Tibial nerve (tissue), 4 donors: ENCODE data around the gene MRPL27. TPM values are rescaled to one million over a fixed set of nuclear protein-coding genes. Genes with fewer than 3 reads are reported as not detected.

ENCODE experiments used
- DNase-seq, 2 donors: peaks; one replicate each; pipeline ENCODE4 v3.0.0-alpha.2; 2019; ENCODE audit warnings: low spot score in 2 of 2
- H3K27ac ChIP-seq, 4 donors: fragments of 200-600 bp; sonication (generic) in 3 of 4; one replicate each; pipeline ENCODE4 v1.5.1; 2017 to 2019; ENCODE audit warnings: mild to moderate bottlenecking in 1 of 4
- H3K27me3 ChIP-seq, 2 donors: fragments of 200-600 bp; sonication (generic) in 1 of 2; one replicate each; pipeline versions ENCODE4 v1.5.1 to v1.6.0; 2017 to 2019
- H3K36me3 ChIP-seq, 3 donors: fragments of 200-600 bp; sonication (generic); one replicate each; pipeline ENCODE4 v1.5.1; 2018 to 2019
- H3K4me1 ChIP-seq, 4 donors: fragments of 200-600 bp; sonication (generic) in 3 of 4; one replicate each; pipeline ENCODE4 v1.5.1; 2017 to 2019
- H3K4me3 ChIP-seq, 4 donors: fragments of 200-600 bp; sonication (generic) in 3 of 4; one replicate each; pipeline ENCODE4 v1.5.1; 2017 to 2019; ENCODE audit warnings: mild to moderate bottlenecking in 1 of 4, moderate library complexity in 1 of 4
- H3K9me3 ChIP-seq, 4 donors: fragments of 200-600 bp; sonication (generic) in 3 of 4; one replicate each; pipeline ENCODE4 v1.5.1; 2017 to 2019
- CTCF ChIP-seq, 5 experiments: fragments of 200-600 bp in 3 of 5; fragments of 450-650 bp in 2 of 5; sonication (generic) in 3 of 5; IDR thresholded peaks; one replicate each; pipeline ENCODE4 v1.5.1; 2016 to 2019; ENCODE audit warnings: antibody characterized with exemption in 5 of 5, mild to moderate bottlenecking in 3 of 5, moderate library complexity in 2 of 5
- EP300 ChIP-seq, 2 donors: sonication (generic); formaldehyde crosslinking; IDR thresholded peaks; one replicate each; pipeline ENCODE4 v1.6.1; 2017; ENCODE audit warnings: antibody characterized with exemption in 2 of 2, mild to moderate bottlenecking in 1 of 2
- POLR2A ChIP-seq, 2 donors: fragments of 450-650 bp; IDR thresholded peaks; one replicate each; pipeline ENCODE4 v1.6.1; 2017; ENCODE audit warnings: antibody characterized with exemption in 2 of 2, mild to moderate bottlenecking in 2 of 2, moderate library complexity in 2 of 2
- WGBS, 2 donors: methylation state at CpG; one replicate each; pipeline ENCODE4 v1.1.5; 2018; 5-methylcytosine and 5-hydroxymethylcytosine counted together
- total RNA-seq, 4 donors: library from RNA; depleted of rRNA; stranded (reverse); fragments of >200 nt; gene quantifications; one replicate each; pipeline ENCODE4 v1.1.0, GENCODE V29; 2016

Gene MRPL27
- total RNA-seq, 4 donors from 2014 or later: 32.4 to 45.9 (median 34.9) TPM

DNA sequence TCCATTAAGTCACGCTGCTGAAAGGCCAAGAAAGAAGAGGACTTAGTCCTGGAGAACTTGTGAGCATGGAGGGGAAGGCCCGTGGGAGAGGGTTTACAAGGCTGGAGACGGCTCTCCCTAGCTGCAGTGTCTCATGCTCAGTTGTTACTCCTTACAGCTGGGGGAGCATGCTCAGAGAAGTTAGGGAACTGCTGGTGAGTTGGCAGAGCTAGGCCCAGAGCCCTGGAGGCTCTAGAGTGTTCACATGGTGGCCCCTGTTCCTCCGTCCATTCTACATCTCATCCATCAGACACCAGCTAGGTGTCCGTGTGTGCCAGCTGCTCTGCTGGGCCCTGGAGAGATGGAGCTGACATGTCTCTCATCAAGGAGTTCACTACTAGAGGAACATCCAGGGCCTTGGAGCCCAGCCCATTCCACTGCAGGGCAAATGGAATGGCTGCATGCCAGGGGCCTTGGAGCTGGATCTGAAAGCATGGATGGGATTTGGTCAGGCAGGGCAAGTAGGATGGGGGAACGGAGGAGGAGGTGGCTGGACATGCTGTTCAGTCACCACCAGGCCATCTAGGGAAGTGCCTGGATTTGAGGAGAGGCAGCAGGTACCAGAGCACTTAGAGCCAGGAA, 20.8 kb downstream of the MRPL27 start:
- H3K27ac ChIP-seq: no peak overlapping the region
- DNase-seq: no peak
- peaks cover 0 to 28% (median 10%) of the 10 kb centered on the region in 4 donors for H3K4me1 ChIP-seq
- TF ChIP-seq CTCF (IDR thresholded peaks at IDR 0.05) (no peak), POLR2A (IDR thresholded peaks at IDR 0.05) (no peak), EP300 (IDR thresholded peaks at IDR 0.05) (no peak)
- H3K27me3 ChIP-seq: no peaks in the 10 kb centered on the region
- H3K9me3 ChIP-seq: no peaks in the 10 kb centered on the region
- H3K36me3 ChIP-seq: peaks cover 0 to 56% (median 13%) of the 10 kb centered on the region in 3 donors
- H3K4me3 ChIP-seq: no peak overlapping the region
- WGBS, 2 donors: 71 to 85% methylated on average over 6 of the region's 6 CpGs

DNA sequence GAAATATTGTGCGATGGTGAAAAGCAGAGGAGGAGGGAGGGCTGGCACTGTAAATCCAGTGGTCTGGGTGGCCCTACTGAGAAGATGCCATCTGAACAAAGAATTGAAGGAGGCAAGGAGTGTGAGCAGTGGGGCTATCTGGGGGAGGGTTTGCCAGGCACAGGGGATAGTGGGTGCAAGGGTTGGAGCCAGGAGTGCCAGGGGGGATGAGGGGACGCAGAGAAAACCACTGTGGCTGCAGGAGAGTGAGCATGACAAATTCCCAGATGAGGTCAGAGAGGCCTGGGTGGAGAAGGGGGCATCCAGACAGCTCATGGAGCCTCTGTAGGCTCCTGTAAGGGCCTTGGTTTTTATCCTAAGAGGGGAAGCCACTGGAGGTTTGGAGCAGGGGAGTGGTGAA, 22.3 kb downstream of the MRPL27 start:
- 86 to 92% methylated on average over 2 of the region's 2 CpGs for WGBS, 2 donors
- H3K4me1 ChIP-seq: peaks cover 0 to 34% (median 15%) of the 10 kb centered on the region in 4 donors
- H3K27me3 ChIP-seq: no peaks in the 10 kb centered on the region
- H3K27ac ChIP-seq: no peak overlapping the region
- peaks cover 0 to 41% (median under 1%) of the 10 kb centered on the region in 3 donors for H3K36me3 ChIP-seq
- DNase-seq: no peak
- no peak overlapping the region for H3K4me3 ChIP-seq
- H3K9me3 ChIP-seq: no peaks in the 10 kb centered on the region
- TF ChIP-seq CTCF (IDR thresholded peaks at IDR 0.05) (no peak), POLR2A (IDR thresholded peaks at IDR 0.05) (no peak), EP300 (IDR thresholded peaks at IDR 0.05) (no peak)

- H3K9me3 ChIP-seq: no peaks in the 10 kb centered on the region
- no peak overlapping the region for H3K4me3 ChIP-seq
- H3K27ac ChIP-seq: peak overlapping the region in 1 of 4 donors; percentile 2
- DNase-seq: no peak
- H3K27me3 ChIP-seq: no peaks in the 10 kb centered on the region
- H3K36me3 ChIP-seq: peaks cover 0 to 26% (median 0%) of the 10 kb centered on the region in 3 donors
- TF ChIP-seq EP300 (IDR thresholded peaks at IDR 0.05) (no peak), POLR2A (IDR thresholded peaks at IDR 0.05) (no peak), CTCF (IDR thresholded peaks at IDR 0.05) (no peak)
- WGBS, 2 donors: 94 to 99% methylated on average over 5 of the region's 5 CpGs
- peaks cover 0 to 42% (median 15%) of the 10 kb centered on the region in 4 donors for H3K4me1 ChIP-seq
These were observed 23.8 kb downstream of the MRPL27 start for GRCh38 chr17:50349243-50349600.

GRCh38 chr17:50348522-50349242, 24.3 kb downstream of the MRPL27 start:
- WGBS, 2 donors: 52 to 54% methylated on average over 6 to 7 of the region's 7 CpGs
- no peak overlapping the region for H3K4me3 ChIP-seq
- H3K4me1 ChIP-seq: peaks cover 0 to 42% (median 15%) of the 10 kb centered on the region in 4 donors
- H3K9me3 ChIP-seq: no peaks in the 10 kb centered on the region
- H3K27me3 ChIP-seq: no peaks in the 10 kb centered on the region
- peaks cover 0 to 21% (median 0%) of the 10 kb centered on the region in 3 donors for H3K36me3 ChIP-seq
- H3K27ac ChIP-seq: peak overlapping the region in 1 of 4 donors; percentile 2
- no peak for DNase-seq
- TF ChIP-seq POLR2A (IDR thresholded peaks at IDR 0.05): no peak
- no peak for TF ChIP-seq EP300 (IDR thresholded peaks at IDR 0.05)
- no peak for TF ChIP-seq CTCF (IDR thresholded peaks at IDR 0.05)

- peaks cover 0 to 13% (median 0%) of the 10 kb centered on the region in 3 donors for H3K36me3 ChIP-seq
- no peaks in the 10 kb centered on the region for H3K27me3 ChIP-seq
- no peaks in the 10 kb centered on the region for H3K9me3 ChIP-seq
- no peak for TF ChIP-seq POLR2A (IDR thresholded peaks at IDR 0.05)
- TF ChIP-seq EP300 (IDR thresholded peaks at IDR 0.05): no peak
- no peak for TF ChIP-seq CTCF (IDR thresholded peaks at IDR 0.05)
- peaks cover 0 to 42% (median 15%) of the 10 kb centered on the region in 4 donors for H3K4me1 ChIP-seq
- DNase-seq: no peak
- 72 to 73% methylated on average over 3 of the region's 3 CpGs for WGBS, 2 donors
- H3K4me3 ChIP-seq: no peak overlapping the region
- H3K27ac ChIP-seq: no peak overlapping the region
These were observed 25.1 kb downstream of the MRPL27 start for GRCh38 chr17:50347894-50348291.
